ENCODE results near the gene PCDHGA5.

DNA sequence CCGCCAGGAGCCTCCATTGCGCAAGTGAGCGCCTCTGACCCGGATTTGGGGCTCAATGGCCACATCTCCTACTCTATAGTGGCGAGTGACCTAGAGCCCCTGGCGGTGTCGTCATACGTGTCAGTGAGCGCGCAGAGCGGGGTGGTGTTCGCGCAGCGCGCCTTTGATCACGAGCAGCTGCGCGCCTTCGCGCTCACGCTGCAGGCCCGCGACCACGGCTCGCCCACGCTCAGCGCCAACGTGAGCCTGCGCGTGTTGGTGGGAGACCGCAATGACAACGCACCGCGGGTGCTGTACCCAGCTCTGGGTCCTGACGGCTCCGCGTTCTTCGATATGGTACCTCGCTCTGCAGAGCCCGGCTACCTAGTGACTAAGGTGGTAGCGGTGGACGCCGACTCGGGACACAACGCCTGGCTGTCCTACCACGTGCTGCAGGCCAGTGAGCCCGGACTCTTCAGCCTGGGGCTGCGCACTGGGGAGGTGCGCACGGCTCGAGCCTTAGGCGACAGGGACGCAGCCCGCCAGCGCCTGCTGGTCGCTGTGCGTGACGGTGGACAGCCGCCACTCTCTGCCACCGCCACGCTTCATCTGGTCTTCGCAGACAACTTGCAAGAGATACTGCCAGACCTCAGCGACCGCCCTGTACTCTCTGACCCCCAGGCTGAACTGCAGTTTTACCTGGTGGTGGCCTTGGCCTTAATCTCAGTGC lies 45.8 kb downstream of the PCDHGA5 start:
- no peak for TF ChIP-seq POLR2A (IDR thresholded peaks at IDR 0.05)
- TF ChIP-seq, protein P1, sequence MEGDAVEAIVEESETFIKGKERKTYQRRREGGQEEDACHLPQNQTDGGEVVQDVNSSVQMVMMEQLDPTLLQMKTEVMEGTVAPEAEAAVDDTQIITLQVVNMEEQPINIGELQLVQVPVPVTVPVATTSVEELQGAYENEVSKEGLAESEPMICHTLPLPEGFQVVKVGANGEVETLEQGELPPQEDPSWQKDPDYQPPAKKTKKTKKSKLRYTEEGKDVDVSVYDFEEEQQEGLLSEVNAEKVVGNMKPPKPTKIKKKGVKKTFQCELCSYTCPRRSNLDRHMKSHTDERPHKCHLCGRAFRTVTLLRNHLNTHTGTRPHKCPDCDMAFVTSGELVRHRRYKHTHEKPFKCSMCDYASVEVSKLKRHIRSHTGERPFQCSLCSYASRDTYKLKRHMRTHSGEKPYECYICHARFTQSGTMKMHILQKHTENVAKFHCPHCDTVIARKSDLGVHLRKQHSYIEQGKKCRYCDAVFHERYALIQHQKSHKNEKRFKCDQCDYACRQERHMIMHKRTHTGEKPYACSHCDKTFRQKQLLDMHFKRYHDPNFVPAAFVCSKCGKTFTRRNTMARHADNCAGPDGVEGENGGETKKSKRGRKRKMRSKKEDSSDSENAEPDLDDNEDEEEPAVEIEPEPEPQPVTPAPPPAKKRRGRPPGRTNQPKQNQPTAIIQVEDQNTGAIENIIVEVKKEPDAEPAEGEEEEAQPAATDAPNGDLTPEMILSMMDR (IDR thresholded peaks at IDR 0.05) = no peak
